CD4-positive, alpha-beta T cell treated with Interleukin-6 at 100 ng/mL for 8 hours (primary cell): ENCODE results near the gene LAMA5.

ENCODE experiments used
- DNase-seq: peaks from one replicate; pipeline ENCODE4 v3.0.0-alpha.2; 2020; ENCODE audit warnings: mixed read lengths, low spot score

The LAMA5 gene

DNA sequence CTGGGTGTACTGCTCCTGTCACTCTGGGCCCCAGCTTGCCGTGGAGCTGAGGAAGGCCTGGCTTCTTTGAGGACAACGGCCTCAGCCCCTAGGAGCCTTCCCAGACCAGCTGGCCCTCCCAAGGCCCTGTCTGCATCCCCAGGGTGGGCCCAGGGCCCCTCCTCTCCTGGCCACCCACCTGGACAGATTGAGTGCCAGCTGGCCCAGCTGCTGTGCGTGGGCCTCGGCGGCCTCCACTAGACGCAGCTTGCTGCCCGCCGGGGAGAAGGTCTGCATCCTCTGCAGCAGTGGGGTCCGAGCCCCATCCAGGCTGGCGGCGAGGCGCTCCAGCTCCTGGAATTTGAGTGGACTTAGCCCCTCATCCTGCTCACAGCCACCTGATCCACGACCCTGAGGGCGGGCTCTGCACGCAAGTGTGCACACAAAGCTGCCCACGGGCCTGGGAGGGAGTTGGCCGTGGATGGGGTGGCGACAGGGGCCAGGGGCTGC is 49.9 kb downstream of the LAMA5 start:
- no peak for DNase-seq

DNA sequence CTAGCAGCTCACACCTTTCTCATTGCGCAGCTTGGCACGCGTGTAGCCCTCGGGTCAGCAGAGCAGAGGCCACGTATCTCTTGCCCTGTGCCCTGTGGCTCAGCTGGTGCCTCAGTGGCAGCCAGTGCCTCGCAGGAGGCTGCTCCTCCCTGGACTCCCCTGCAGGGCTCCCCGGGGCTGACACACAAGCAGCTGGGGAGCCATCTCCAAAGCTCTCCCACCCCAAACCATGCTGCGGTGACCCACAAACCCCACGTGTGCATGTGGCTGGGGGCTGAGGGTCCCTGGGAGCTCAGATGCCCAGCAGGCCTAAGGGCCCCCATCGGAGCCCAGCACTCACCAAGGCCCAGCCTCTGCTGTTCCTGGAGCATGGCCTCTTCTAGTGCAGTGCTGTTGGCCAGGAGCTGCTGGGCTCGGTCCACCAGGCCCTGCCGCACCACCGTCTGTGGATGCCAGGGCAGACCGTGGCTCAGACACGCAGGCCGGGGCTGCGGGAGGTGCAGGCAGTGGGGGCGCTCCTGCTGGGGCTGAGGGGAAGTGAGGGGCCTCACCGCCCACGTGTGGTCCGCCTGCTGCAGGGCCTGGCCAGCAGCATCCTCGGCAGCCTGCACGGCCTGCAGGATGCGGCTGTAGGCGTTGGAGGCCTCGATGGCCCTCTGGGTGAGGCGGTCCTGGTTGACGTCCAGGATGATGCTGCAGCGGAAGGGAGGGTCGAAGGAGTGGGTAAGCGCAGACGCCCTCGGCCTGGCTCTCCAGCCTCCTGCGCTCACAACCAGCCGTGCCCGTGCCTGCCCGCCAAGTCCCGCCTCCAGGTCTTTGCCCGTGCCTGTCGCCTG is 50.6 kb downstream of the LAMA5 start:
- DNase-seq: no peak

DNA sequence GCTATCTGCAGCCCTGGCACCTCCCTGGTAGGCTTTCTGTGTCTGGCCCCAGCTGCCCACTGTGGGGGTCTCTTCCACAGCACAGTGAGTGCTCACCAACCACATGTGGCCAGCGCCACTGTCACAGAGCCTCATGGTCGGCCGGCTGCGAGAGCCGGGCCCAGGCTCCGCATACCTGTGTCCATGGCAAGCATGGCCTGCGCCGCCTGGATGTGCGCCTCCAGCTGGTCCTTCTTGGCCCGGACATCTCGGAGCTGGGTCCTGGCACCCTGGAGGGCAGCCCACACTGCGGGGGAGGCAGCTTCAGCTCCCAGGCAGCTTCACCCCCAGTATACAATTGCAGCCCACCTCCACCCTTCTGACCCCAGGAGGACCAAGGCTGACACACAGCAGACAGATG is 51.3 kb downstream of the LAMA5 start:
- no peak for DNase-seq

DNA sequence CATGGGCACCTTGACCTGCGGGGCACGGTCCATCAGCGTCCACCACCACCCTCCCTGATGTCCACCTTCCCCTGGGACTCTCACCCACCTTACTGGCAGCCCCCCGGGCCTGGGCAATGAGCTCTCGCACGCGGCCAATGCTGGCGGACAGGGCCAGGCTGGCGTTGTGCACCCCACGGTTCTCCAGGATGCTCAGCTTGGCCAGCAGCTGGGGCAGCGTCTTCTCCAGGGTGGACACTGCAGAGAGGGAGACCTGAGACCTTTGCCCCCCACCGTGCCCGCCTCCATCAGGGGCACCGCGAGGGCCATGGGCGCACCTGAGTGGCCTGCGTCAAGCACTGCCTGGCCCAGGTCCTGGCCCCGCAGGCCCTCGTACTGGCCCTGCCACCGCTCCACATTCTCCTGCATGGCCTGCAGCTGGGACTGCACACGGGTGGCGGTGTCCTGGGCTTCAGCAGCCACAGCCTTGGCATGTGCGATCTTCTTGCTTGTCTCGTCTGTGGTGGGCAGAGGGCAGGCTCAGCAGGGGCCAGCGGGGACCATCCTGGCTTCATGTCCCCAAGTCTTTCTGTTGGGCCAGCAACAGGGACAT is 52.3 kb downstream of the LAMA5 start:
- DNase-seq: no peak

DNA sequence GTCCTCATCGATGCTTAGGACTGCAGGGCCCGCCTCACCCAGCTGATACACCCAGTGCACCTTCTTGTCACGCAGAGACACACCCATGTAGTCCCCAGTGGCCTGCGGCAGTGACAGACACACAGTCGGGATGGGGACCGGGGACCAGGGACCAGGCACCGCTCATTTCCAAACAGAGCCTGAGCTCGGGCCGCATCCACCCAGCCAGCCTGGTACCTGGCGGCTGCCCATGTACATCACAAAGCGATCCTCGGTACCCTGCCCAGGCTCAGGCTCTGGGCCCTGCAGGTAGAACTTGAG is 52.8 kb downstream of the LAMA5 start:
- DNase-seq: no peak

DNA sequence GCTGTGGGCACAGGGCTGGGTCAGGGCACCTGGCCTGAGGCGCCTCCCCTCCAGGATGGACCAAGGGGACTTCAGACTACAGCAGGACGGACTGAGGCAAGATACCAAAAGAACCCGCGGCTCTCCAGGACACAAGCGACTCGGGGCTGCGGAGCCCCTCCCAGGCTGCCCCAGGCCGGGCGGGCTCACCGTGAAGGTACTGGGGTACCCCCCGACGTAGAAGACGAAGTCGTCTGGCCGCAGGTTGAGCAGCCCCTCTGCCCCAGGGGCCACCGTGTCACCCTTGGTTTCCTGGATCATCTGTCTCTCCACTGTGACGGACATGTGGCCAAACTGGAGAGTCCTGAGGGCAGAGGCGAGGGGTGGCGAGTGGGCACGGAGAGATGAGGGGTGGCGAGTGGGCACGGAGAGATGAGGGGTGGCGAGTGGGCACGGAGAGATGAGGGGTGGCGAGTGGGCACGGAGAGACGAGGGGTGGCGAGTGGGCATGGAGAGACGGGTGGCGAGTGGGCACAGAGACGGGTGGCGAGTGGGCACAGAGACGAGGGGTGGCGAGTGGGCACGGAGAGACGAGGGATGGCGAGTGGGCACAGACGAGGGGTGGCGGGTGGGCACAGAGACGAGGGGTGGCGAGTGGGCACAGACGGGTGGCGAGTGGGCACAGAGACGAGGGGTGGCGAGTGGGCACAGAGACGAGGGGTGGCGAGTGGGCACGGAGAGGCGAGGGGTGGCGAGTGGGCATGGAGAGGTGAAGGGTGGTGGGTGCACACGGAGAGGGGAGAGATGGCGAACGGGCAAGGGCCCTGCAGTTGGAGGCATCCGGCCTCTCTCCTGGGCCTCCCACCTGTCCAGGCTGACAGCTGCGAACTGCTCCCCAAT is 53.4 kb downstream of the LAMA5 start:
- no peak for DNase-seq

DNA sequence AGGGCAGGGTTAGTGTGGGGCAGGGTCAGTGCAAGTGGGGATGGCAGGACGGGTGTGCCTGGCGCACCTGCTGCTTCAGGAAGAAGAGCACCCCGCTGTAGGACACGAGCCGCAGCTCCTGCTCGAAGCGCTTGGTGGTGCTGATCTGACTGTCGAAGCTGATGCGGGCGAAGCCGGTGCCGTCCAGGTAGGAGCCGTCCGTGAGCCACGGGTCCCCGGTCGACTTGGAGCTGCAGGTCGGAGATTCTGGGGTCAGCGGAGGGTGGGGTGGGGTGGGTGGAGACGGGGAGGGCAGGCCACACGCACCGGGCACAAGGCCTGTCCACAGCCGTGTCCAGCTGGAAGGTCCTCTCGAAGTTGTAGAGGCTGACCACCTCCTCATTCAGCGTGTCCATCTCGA is 54.1 kb downstream of the LAMA5 start:
- DNase-seq: no peak

DNA sequence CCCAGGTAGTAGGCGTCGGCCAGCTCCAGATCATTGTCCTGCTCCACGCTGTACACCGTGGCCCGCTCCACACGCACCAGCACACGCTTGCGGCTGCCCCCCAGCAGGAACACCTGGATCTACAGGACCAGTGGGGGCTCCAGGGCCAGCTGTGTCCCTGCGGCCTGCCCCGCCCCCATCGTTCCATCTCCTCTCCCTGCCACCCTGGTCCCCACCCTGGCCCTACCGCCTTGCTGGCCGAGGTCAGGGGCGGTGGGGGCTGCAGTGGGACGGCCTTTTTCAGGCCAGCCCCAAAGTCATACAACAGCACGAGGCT is 54.5 kb downstream of the LAMA5 start:
- DNase-seq: no peak

DNA sequence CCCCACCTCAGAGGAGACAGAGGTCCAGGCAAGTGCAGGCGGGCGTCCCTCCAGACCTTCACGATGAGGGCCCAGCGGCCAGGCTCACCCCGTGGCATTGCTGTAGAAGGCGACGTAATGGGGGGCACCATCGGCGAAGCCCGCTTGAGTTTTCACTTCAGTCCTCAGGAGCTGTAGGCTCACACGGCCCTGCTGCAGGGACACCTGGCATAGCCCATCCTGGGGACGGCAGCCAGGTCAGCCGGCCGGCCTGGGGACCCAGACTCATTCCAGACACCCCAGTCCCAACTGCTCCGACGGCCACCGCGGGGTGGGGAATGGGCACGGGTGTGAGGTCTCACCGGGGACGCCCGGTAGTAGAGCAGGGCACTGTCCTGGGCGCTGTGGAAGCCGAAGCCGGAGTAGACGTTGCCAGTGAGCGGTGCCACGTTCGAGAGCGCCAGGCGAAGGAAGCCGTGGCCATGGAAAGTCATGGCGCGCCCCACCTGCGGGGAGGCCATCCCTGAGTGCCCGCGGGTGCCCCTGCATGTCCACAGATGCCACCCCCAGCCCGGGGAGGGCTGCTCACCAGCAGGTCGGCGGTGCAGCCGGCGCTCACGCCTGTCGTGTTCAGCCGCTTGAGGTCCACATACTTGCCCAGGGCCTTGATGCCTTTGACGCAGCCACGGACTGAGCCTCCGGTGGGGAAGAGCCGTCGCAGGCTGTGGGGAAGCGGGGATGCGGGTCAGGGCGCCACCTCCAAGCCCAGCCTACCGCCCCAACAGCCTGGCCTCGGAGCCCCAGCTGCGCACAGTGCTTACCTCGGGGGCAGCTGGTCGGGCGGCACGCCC is 55.1 kb downstream of the LAMA5 start:
- DNase-seq: no peak

DNA sequence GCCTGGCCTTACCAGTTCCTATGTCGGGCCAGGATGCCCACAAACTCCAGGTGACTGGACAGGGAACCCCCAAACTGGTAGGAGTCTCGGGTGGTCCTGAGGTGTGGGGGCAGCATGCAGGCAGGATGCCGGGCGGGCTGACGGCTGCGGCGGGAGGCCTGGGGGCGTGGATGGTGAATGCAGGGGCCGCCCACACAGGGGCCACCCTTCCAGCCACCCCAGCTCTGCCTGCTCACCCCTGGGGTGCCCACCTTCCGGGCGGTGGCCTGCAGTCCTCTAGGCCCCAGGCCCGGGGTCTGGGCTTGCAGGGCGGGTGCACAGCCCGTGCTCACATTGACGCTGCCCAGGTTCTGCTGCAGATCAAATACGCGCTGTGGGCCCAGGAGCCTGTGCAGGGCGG is 56.0 kb downstream of the LAMA5 start:
- DNase-seq: no peak

DNA sequence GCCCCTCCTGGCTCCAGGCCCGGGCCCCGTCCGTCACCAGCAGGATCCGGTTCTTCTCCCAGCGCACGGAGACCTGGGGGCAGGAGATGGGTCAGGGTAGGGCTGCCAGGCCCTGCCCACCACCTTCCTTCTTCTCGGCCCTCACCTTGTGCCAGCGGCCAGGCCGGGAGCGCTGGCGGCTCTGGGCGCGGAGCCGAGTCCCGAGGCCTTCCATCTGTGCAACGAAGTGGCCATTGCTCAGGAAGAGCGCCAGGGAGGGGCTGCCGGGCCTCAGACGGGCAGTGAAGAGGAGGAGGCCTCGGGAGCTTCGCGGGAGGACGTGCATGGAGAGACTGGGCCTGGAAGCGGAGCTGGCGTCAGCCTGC is 56.4 kb downstream of the LAMA5 start:
- DNase-seq: no peak

DNA sequence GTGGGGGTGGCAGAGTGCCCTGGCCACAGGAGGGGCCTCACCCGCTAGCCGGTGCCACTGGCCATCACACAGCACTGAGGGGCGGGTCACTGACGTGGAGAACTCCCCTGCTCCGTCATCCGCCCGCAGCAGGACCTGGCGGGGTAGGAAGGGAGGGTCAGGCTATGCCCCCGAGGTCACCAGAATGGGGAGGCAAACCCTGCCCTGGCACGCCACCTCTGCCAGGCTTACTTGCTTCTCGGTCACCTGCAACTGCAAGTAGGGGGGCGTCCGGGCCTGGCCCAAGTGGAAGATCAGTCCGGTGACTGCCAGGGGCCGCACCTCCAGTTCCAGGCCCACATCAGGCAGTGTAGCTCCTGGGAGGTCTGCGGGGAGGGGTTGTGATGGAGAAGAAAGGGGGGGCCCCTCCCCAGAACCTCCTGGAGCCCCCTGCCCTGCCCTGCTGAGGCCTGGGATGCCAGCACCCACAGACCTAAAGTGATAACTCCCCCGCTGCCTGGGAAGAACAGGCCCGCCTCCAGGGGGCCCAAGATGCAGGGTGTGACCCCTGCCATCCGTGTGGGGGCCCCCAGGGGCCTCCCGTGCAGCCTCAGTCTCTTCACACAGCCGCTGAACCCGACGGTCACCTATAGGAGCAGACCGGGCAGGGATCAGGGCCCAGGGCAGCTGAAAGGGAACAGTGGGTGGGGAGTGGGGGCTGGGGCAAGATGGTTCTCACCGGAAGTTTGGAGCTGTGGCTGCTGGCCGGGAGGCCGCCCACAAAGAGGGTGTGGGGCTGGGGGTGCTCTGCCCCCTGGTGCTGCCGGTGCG is 57.0 kb downstream of the LAMA5 start:
- DNase-seq: no peak

DNA sequence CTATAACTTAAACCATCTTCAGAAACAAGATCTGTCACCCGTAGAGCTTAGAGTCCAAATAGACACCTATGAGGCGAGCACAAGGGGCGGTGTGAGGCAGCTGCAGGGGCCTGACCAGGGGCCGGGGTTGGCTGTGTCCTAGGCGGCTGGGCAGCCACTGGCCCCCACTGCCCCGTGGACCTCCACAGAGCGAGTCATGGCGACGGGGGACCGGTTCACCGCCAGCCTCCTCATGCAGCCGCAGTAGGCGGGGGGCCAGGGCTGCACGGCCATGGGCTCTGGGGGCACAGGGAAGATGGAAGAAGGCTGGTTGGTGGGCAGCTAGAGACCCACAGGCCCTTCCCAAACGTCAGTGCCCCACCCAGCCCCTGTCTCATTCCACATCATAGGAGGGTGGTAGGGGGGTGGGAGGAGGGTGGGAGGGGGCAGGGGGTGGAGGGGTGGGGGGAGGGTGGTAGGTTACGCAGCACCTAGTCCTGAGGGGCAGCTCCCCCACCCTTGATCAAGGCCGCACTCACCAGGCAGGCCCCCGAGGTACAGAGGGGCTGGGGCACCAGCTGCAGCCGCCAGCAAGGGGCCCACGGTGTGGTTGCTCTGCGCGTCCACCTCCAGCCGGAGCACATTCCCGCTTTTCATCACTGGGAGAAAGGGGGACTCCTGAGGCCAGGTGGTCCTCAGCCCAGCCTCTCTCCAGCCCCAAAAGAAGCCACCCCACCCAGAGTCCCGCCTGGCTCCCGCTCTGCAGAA is 57.7 kb downstream of the LAMA5 start:
- no peak for DNase-seq

DNA sequence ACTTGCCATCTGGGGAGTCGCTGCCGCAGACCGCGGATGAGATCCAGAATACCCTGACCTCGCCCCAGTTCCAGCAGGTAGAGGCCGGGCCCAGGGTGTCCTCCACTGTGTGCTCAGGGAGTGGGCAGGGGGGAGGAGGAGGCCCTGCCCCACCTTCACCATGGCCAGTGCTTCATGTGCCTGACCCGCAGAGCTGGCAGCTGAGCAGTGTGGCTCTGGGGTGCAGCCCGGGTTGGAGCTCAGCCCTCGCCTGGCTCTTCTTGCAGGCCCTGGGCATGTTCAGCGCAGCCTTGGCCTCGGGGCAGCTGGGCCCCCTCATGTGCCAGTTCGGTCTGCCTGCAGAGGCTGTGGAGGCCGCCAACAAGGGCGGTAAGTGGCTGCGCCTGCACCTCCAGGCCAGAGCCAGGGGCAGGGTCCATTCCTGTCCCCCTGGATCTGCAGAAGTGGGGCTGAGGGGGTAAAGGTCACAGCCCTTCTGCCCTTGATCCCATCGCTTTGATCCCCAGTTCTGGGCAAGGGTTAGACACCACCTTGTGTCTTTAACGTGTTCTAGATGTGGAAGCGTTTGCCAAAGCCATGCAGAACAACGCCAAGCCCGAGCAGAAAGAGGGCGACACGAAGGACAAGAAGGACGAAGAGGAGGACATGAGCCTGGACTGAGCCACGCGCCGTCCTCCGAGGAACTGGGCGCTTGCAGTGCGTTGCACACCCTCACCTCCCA is 58.9 kb downstream of the LAMA5 start:
- DNase-seq: no peak

DNA sequence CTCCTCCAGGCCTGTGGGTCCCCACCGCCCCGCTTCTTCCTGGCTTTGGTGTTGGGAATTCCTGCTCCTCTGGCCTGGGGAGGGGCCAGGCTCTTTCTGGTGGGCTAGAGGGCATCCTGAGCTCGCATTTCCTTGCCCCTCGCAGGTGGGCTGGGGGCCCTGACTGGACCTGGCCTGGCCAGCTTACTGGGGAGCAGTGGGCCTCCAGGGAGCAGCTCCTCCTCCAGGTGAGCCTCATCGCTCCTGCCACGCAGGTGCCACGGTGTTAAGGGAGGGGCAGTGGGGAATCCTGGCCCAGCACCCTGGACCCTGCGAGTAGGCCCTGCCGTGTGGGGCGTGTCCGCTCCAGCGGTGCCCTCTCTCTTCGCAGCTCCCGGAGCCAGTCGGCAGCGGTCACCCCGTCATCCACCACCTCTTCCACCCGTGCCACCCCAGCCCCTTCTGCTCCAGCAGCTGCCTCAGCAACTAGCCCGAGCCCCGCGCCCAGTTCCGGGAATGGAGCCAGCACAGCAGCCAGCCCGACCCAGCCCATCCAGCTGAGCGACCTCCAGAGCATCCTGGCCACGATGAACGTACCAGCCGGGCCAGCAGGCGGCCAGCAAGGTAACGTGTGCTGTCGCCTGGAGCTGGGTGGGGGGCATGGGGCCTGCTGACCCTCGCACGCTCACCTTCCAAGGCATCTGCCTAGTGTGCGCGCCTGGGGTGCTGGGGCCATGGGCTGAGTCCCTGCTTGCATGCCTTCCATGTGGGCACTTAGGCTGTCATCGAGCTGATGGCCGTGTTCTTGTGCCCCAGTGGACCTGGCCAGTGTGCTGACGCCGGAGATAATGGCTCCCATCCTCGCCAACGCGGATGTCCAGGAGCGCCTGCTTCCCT is 59.6 kb downstream of the LAMA5 start:
- no peak for DNase-seq

DNA sequence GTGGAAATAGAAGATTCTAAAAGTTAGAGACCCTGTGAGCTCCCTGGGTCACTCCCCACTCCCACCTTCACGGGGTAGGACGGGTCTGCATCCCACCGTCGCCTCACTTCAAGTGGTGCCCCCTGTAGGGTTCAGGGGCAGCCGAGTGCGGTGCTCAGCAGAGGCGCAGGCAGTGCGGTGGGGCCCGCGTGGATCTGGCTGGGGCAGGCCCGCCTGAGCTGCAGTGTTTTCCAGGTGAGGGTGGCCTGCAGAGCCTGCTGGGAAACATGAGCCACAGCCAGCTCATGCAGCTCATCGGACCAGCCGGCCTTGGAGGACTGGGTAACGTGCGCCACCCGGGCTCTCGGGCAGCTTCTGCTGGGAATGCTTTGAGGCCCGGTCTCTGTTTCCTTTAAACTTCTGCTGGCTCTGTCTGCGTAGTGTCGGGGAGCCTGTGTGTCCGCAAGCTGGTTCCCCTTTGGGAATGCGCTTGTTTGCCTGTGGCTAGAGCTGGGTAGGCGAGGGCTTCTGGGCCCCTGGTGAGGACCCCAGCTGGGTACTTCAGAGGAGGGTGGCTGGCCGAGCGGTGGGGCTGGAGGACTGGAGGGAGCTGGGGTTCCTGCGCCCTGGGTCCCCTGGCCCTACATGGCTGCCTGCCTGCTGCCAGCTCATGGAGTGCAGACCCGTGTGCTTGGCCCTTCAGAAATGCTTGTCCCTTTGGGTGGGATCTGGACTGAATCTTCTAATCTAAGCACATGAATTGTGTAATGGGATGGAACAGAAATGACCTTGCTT is 60.5 kb downstream of the LAMA5 start:
- DNase-seq: no peak

DNA sequence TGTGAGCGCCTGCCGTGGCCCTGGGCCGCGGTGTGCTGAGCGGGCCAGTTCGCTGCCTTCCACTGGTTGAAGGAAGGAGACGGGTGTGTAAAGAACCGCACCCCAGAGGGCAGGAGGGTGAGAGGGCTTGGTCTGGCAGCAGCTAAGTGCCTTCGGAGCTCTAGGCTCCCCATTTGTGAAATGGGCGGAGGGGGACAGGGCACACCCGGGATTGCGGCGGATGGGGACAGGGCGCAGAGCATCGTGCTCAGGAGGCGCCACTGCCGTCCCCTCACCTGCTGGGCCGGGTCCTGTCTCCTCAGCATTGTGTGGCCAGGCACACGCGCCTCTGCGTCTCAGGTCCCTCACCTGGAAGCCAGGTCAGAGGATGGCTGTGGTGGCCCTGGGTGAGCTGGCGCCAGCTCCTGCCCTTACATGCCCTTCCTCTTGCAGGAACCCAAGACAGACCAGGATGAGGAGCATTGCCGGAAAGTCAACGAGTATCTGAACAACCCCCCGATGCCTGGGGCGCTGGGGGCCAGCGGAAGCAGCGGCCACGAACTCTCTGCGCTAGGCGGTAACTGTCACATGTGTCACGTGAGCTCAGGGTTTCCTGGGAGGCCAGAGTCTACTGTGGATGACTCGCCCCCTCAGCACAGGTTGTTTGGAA is 61.2 kb downstream of the LAMA5 start:
- no peak for DNase-seq
